ENCODE results near the gene ESYT2. TPM values are rescaled to one million over a fixed set of nuclear protein-coding genes. Genes with fewer than 3 reads are reported as not detected.

The ESYT2 gene
- total and polyA plus RNA-seq, 8 donors = 8.1 to 31.8 (median 27.3) TPM

DNA sequence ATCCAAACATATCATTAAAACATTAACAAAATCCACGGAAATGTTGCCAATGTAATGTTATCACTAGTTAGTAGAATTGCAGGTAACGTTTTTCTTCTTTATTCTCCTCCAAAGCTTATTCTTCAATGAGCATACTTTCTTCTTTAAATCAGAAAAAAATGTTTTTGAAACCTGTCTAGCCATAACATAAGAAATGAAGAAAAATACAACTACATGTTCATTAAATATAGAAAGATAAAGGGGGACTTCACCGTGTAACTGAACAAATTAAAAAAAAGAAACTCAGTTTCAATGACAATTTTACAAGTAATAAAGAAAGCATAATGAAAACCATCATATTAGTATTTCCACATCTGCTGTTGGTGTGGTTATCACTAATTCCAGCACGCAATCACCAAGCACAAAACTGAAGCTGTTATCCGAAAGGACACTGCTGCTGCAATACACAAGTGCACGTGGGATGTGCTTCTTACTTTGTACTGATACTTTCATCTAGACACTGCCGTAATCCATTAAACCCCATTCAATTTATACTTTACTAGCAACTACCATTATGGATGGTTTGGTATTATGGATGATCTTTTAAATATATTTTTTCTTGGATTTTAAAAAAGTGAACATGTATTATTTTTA, 9.6 kb downstream of the ESYT2 start:
- Histone ChIP-seq H3K27me3 (no peaks in the 10 kb centered on the region), H3K4me3 (no peak overlapping the region), H3K4me1 (peaks cover 14 to 59% (median 33%) of the 10 kb centered on the region in 3 donors), H3K27ac (peak overlapping the region in 1 of 4 donors; percentile 77), H3K9me3 (no peaks in the 10 kb centered on the region), H3K36me3 (no peaks in the 10 kb centered on the region)
- no peak for ATAC-seq
- DNase-seq = no peak
- intact Hi-C loops (cut with DNase I) = no loop called here
- TF ChIP-seq, protein P1, sequence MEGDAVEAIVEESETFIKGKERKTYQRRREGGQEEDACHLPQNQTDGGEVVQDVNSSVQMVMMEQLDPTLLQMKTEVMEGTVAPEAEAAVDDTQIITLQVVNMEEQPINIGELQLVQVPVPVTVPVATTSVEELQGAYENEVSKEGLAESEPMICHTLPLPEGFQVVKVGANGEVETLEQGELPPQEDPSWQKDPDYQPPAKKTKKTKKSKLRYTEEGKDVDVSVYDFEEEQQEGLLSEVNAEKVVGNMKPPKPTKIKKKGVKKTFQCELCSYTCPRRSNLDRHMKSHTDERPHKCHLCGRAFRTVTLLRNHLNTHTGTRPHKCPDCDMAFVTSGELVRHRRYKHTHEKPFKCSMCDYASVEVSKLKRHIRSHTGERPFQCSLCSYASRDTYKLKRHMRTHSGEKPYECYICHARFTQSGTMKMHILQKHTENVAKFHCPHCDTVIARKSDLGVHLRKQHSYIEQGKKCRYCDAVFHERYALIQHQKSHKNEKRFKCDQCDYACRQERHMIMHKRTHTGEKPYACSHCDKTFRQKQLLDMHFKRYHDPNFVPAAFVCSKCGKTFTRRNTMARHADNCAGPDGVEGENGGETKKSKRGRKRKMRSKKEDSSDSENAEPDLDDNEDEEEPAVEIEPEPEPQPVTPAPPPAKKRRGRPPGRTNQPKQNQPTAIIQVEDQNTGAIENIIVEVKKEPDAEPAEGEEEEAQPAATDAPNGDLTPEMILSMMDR (IDR thresholded peaks at IDR 0.05) = no peak
- FAIRE-seq = no peak
- 67 to 78% methylated on average over 7 of the region's 7 CpGs for WGBS, 2 donors

DNA sequence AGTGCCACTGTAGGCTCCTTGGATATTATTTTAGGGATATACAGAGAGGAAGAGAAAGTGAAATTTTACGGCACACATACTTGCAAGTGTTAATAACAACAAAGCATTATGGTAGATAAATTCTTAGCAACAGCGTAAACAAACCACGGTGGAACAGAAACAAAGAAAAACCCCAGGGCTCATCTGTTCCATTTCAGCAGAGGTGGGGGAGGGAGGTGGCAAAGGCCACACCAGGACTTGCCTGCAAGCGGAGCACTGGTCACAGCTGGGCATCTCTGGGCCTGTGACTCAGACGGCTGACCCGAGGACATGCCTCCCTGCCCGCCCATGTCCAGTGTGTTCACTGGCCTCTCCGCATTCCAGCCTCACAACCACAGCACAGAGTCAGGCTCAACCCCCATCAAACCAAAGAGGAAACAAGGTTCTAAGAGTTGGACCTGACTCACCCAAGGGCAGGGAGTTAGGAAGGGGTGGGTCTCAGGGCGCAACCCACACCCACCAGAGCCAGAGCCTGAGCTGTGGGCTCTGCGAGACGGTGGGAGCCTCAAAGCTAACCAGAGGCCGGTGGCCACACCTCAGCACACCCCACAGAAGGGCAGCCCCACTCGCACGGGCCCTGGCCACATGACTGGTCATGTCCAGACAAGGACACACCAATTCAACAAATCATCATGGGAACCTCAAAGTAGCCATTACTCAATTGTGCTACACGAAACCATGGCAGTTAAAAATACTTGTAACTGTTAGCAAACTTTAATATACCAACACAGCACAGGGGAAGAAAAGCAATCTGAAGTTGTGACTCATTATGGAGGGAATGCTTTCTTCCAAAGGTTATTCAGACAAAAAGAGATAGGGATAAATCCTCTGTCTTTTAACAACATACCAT, 10.7 kb downstream of the ESYT2 start:
- H3K4me3 ChIP-seq = peak overlapping the region in 1 of 4 donors; percentile 17
- WGBS, 2 donors = 37 to 47% methylated on average over 15 of the region's 15 CpGs

DNA sequence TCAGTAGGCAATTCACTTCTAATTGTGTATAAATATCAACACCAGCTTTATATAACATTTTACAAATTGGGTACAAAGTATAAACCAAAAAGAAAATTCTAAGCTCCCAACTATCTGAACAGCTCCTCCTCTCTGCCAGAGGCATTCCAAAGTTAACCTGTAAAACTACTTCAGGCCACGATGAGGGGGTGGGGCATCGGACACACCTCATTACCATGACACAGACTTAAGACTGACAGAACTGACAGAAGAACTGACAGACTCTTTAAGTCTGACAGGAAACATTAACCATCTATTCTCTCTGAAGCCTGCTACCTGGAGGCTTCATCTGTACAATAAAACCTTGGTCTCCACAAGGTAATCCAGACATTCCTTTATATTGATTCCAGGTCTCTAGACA, 12.3 kb downstream of the ESYT2 start:
- Histone ChIP-seq H3K4me3 (no peak overlapping the region), H3K4me1 (peaks cover 16 to 54% (median 35%) of the 10 kb centered on the region in 3 donors), H3K9me3 (no peaks in the 10 kb centered on the region), H3K36me3 (no peaks in the 10 kb centered on the region), H3K27me3 (no peaks in the 10 kb centered on the region), H3K27ac (peak overlapping the region in 2 of 4 donors; percentile 77 to 85)
- ATAC-seq (no peak), DNase-seq (no peak), FAIRE-seq (no peak)
- WGBS, 2 donors = 42 to 44% methylated on average over 2 of the region's 2 CpGs
- TF ChIP-seq, protein P1 (IDR thresholded peaks at IDR 0.05) = no peak
- intact Hi-C loops (cut with DNase I) = no loop called here

More for the DNA sequence above, 10.7 kb downstream of the ESYT2 start:
- Histone ChIP-seq H3K36me3 (no peaks in the 10 kb centered on the region), H3K4me1 (peaks cover 14 to 51% (median 33%) of the 10 kb centered on the region in 3 donors), H3K27ac (peak overlapping the region; percentile 51 to 85 (median 66)), H3K27me3 (no peaks in the 10 kb centered on the region), H3K9me3 (no peaks in the 10 kb centered on the region)
- intact Hi-C loops (cut with DNase I) = no loop called here
- peak; percentile 87 to 92 (median 90) for ATAC-seq
- TF ChIP-seq, protein P1 (IDR thresholded peaks at IDR 0.05) = no peak
- peak; percentile 68 to 83 (median 79) for DNase-seq
- FAIRE-seq = no peak

DNA sequence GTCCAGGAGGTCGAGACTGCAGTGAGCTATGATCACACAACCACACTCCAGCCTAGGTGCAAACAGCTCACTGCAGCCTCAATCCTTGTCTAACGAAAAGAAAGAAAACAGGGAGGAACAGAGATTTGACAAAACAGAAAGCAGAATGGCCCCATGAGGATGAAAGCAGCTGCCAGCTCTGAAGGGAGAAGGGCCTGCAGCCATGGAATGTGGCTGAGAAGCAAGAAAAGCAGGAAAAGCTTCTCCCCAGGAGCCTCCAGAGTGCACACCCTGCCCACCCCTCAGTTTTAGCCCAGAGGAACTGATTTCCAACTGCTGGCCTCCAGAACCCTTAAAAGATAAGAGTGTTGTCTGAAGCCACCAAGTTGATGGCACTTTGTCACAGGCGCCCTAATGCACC, 13.0 kb downstream of the ESYT2 start:
- no peak for DNase-seq
- H3K36me3 ChIP-seq = no peaks in the 10 kb centered on the region
- 62 to 65% methylated on average over 3 of the region's 3 CpGs for WGBS, 2 donors

More for the DNA sequence above, 13.0 kb downstream of the ESYT2 start:
- Histone ChIP-seq H3K4me1 (peaks cover 20 to 55% (median 42%) of the 10 kb centered on the region in 3 donors), H3K27me3 (no peaks in the 10 kb centered on the region), H3K9me3 (no peaks in the 10 kb centered on the region), H3K4me3 (no peak overlapping the region), H3K27ac (peak overlapping the region in 2 of 4 donors; percentile 77 to 85)
- intact Hi-C loops (cut with DNase I) = no loop called here
- ATAC-seq (no peak), FAIRE-seq (no peak)
- TF ChIP-seq, protein P1 (IDR thresholded peaks at IDR 0.05) = no peak

All from pancreas (tissue), 10 donors.